A673 (cell line): ENCODE measurements around the gene NELL1.

Experiments
- EZH2 ChIP-seq: fragments of 200-600 bp; sonication (generic); IDR thresholded peaks from 2 replicates; pipeline ENCODE4 v1.6.1; 2017; ENCODE audit warnings: borderline replicate concordance, low read depth, mild to moderate bottlenecking, mixed read lengths, antibody characterized with exemption, low read length; ENCODE audit not compliant: poor library complexity, severe bottlenecking
- TF ChIP-seq, protein P1 (sequence below): fragments of 300-800, 200-600 bp; sonication (generic); conservative IDR thresholded peaks from 2 replicates; pipeline ENCODE4 v1.5.1; 2017; ENCODE audit warnings: low read depth, mild to moderate bottlenecking, antibody characterized with exemption, low read length, moderate library complexity, mixed read lengths

DNA sequence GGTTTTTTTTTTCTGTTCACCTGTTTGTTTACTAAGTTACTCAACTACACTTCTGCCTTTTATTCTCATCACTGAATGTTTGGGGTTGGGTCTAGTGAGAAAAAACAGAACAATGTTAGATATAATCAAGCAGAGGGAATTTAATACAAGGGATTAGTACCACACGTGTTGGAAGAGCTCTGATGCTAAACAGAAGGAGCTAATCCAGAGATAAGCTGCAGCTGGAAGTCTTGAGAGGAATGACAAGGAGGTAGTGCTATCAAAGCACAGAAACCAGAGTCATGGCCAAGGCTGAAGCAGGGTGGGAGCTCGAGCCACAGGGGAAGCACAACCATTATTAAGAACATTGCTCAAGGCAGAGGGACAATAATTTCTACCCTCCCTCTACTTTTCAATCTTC is 919.4 kb downstream of the NELL1 start:
- TF ChIP-seq EZH2, result no peak
- TF ChIP-seq, protein P1, sequence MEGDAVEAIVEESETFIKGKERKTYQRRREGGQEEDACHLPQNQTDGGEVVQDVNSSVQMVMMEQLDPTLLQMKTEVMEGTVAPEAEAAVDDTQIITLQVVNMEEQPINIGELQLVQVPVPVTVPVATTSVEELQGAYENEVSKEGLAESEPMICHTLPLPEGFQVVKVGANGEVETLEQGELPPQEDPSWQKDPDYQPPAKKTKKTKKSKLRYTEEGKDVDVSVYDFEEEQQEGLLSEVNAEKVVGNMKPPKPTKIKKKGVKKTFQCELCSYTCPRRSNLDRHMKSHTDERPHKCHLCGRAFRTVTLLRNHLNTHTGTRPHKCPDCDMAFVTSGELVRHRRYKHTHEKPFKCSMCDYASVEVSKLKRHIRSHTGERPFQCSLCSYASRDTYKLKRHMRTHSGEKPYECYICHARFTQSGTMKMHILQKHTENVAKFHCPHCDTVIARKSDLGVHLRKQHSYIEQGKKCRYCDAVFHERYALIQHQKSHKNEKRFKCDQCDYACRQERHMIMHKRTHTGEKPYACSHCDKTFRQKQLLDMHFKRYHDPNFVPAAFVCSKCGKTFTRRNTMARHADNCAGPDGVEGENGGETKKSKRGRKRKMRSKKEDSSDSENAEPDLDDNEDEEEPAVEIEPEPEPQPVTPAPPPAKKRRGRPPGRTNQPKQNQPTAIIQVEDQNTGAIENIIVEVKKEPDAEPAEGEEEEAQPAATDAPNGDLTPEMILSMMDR, result no peak
